IMR-90 (cell line): ENCODE measurements around the gene PSD. TPM values are rescaled to one million over a fixed set of nuclear protein-coding genes. Genes with fewer than 3 reads are reported as not detected.

ENCODE experiments used
- ATAC-seq: fragments of 200-7000 bp; cut with Tn5 transposase; 2 replicates; pipeline ENCODE4 v1.9.1; 2020; ENCODE audit warnings: low read depth, mild to moderate bottlenecking, moderate library complexity
- BruUV-seq: library from RNA; stranded (reverse); fragments of 400-500 nt; replicated peaks from 2 replicates; lab custom pipeline; 2021; lab: Mats Ljungman, UMichigan
- CTCF ChIA-PET: fragments of 300-600 bp; formaldehyde crosslinking; extraction: SDS; loops from one replicate; lab custom pipeline; 2021; ENCODE audit warnings: antibody characterized with exemption; lab: Yijun Ruan, JAX
- POLR2A ChIA-PET: fragments of 300-600 bp; sonication (Branson Sonifier 250); formaldehyde crosslinking; loops from one replicate; lab custom pipeline; 2022; ENCODE audit warnings: antibody characterized with exemption; ENCODE audit not compliant: unreplicated experiment; lab: Charles Lee
- DNase-seq: peaks from one replicate; pipeline ENCODE4 v3.0.0; 2013
- H2AFZ ChIP-seq: replicated peaks from 2 replicates; pipeline ENCODE3; 2013; ENCODE audit warnings: low read length, mild to moderate bottlenecking; ENCODE audit not compliant: poor library complexity
- H2AK5ac ChIP-seq: 2 replicates; pipeline ENCODE4 v1.6.1; 2013; ENCODE audit warnings: low read depth, low read length, inconsistent platforms
- H2AK9ac ChIP-seq: replicated peaks from 2 replicates; pipeline ENCODE3; 2013; ENCODE audit warnings: mild to moderate bottlenecking, low read depth, low read length, moderate library complexity; ENCODE audit not compliant: poor library complexity
- H2BK120ac ChIP-seq: 2 replicates; pipeline ENCODE4 v1.6.1; 2013; ENCODE audit warnings: low read depth, low read length, inconsistent platforms
- H2BK15ac ChIP-seq: 3 replicates; pipeline ENCODE4 v1.6.1; 2013; ENCODE audit warnings: low read depth, low read length, inconsistent platforms
- H2BK20ac ChIP-seq: 2 replicates; pipeline ENCODE4 v1.6.1; 2013; ENCODE audit warnings: low read depth, mild to moderate bottlenecking, inconsistent platforms, low read length, moderate library complexity
- H2BK5ac ChIP-seq: 2 replicates; pipeline ENCODE4 v1.6.1; 2013; ENCODE audit warnings: mild to moderate bottlenecking, low read depth, low read length, inconsistent platforms; ENCODE audit not compliant: poor library complexity, severe bottlenecking
- H3K14ac ChIP-seq: replicated peaks from 2 replicates; pipeline ENCODE4 v1.6.1; 2013; ENCODE audit warnings: low read depth, low read length, inconsistent platforms
- H3K18ac ChIP-seq: 2 replicates; pipeline ENCODE4 v1.6.1; 2013; ENCODE audit warnings: low read depth, low read length, control low read depth
- H3K23ac ChIP-seq: 2 replicates; pipeline ENCODE4 v1.6.1; 2013; ENCODE audit warnings: low read depth, low read length, inconsistent platforms
- H3K27ac ChIP-seq: 2 replicates; pipeline ENCODE4 v1.5.1; 2013; ENCODE audit warnings: mild to moderate bottlenecking, control low read depth, low read length; ENCODE audit not compliant: insufficient read depth
- H3K27me3 ChIP-seq: 2 replicates; pipeline ENCODE4 v1.6.1; 2013; ENCODE audit warnings: low read length; ENCODE audit not compliant: control insufficient read depth, insufficient read depth
- H3K36me3 ChIP-seq: 2 replicates; pipeline ENCODE4 v1.6.1; 2013; ENCODE audit warnings: low read length, mixed read lengths; ENCODE audit not compliant: control insufficient read depth, insufficient read depth
- H3K4ac ChIP-seq: 2 replicates; pipeline ENCODE4 v1.6.1; 2013; ENCODE audit warnings: low read depth, low read length, inconsistent platforms
- H3K4me1 ChIP-seq: 2 replicates; pipeline ENCODE4 v1.6.1; 2013; ENCODE audit warnings: low read length, mixed read lengths; ENCODE audit not compliant: control insufficient read depth, insufficient read depth
- H3K4me2 ChIP-seq: 2 replicates; pipeline ENCODE4 v1.6.1; 2013; ENCODE audit warnings: low read depth, mild to moderate bottlenecking, control low read depth, low read length, moderate library complexity
- H3K4me3 ChIP-seq: 2 replicates; pipeline ENCODE4 v1.5.1; 2013; ENCODE audit warnings: low read depth, mild to moderate bottlenecking, control low read depth, low read length, moderate library complexity; ENCODE audit not compliant: insufficient read depth
- H3K56ac ChIP-seq: 2 replicates; pipeline ENCODE4 v1.6.1; 2013; ENCODE audit warnings: low read length, inconsistent platforms; ENCODE audit not compliant: insufficient read depth; ENCODE audit errors: extremely low read depth
- H3K79me1 ChIP-seq, 2 experiments: 2 replicates each; pipeline ENCODE4 v1.6.1; 2013; ENCODE audit warnings: low read length in 2 of 2, inconsistent platforms in 1 of 2, low read depth in 1 of 2
- H3K9ac ChIP-seq: 2 replicates; pipeline ENCODE4 v1.6.1; 2013; ENCODE audit warnings: low read depth, low read length, control low read depth
- H3K9me1 ChIP-seq: 2 replicates; pipeline ENCODE4 v1.6.1; 2013; ENCODE audit warnings: low read length, inconsistent platforms; ENCODE audit not compliant: insufficient read depth
- H3K9me3 ChIP-seq: 2 replicates; pipeline ENCODE4 v1.6.1; 2013; ENCODE audit warnings: low read length; ENCODE audit not compliant: control insufficient read depth, insufficient read depth
- H4K20me1 ChIP-seq: 2 replicates; pipeline ENCODE4 v1.6.1; 2013; ENCODE audit warnings: low read length, inconsistent platforms; ENCODE audit not compliant: insufficient read depth
- H4K5ac ChIP-seq: 2 replicates; pipeline ENCODE4 v1.6.1; 2013; ENCODE audit warnings: mild to moderate bottlenecking, low read depth, low read length, control low read depth
- H4K8ac ChIP-seq, 2 experiments: 2 replicates each; pipeline ENCODE4 v1.6.1; 2013; ENCODE audit warnings: low read depth in 2 of 2, low read length in 2 of 2, control low read depth in 1 of 2, inconsistent platforms in 1 of 2
- H4K91ac ChIP-seq: 2 replicates; pipeline ENCODE4 v1.6.1; 2013; ENCODE audit warnings: low read depth, low read length, inconsistent platforms; ENCODE audit not compliant: insufficient read depth
- BHLHE40 ChIP-seq: fragments of 150-350 bp; IDR thresholded peaks from 2 replicates; pipeline ENCODE4 v1.6.1; 2016; ENCODE audit warnings: mild to moderate bottlenecking, low read depth, low read length
- CHD1 ChIP-seq: IDR thresholded peaks from 2 replicates; pipeline ENCODE4 v1.6.1; 2012; ENCODE audit warnings: low read depth, low read length, improper control_type of control experiment
- CTCF ChIP-seq: conservative IDR thresholded peaks from 2 replicates; pipeline ENCODE4 v1.5.1; 2012; ENCODE audit warnings: mild to moderate bottlenecking, low read depth, low read length, improper control_type of control experiment
- ELK1 ChIP-seq: fragments of 150-350 bp; IDR thresholded peaks from 2 replicates; pipeline ENCODE4 v1.6.1; 2016; ENCODE audit warnings: low read depth, mild to moderate bottlenecking, low read length, moderate library complexity, borderline replicate concordance
- FOS ChIP-seq: fragments of 150-350 bp; IDR thresholded peaks from 2 replicates; pipeline ENCODE4 v1.6.1; 2016; ENCODE audit warnings: low read depth, low read length
- MAFK ChIP-seq: IDR thresholded peaks from 2 replicates; pipeline ENCODE4 v1.6.1; 2012; ENCODE audit warnings: low read depth, low read length, improper control_type of control experiment
- MAZ ChIP-seq: IDR thresholded peaks from 2 replicates; pipeline ENCODE4 v1.6.1; 2012; ENCODE audit warnings: low read depth, mild to moderate bottlenecking, low read length, improper control_type of control experiment, moderate library complexity, borderline replicate concordance
- MXI1 ChIP-seq: IDR thresholded peaks from 2 replicates; pipeline ENCODE4 v1.6.1; 2012; ENCODE audit warnings: low read depth, mild to moderate bottlenecking, low read length, moderate library complexity, borderline replicate concordance
- NFE2L2 ChIP-seq: fragments of 150-350 bp; IDR thresholded peaks from 2 replicates; pipeline ENCODE4 v1.6.1; 2016; ENCODE audit warnings: low read depth, mild to moderate bottlenecking, low read length
- RAD21 ChIP-seq: IDR thresholded peaks from 2 replicates; pipeline ENCODE4 v1.6.1; 2012; ENCODE audit warnings: low read length, improper control_type of control experiment
- RCOR1 ChIP-seq: IDR thresholded peaks from 2 replicates; pipeline ENCODE4 v1.6.1; 2012; ENCODE audit warnings: mild to moderate bottlenecking, low read length, improper control_type of control experiment; ENCODE audit not compliant: insufficient replicate concordance
- SMC3 ChIP-seq: fragments of 150-350 bp; IDR thresholded peaks from 2 replicates; pipeline ENCODE4 v1.6.1; 2016; ENCODE audit warnings: low read depth, mild to moderate bottlenecking, antibody characterized with exemption, low read length, moderate library complexity
- USF2 ChIP-seq: fragments of 150-350 bp; IDR thresholded peaks from 2 replicates; pipeline ENCODE4 v1.6.1; 2017; ENCODE audit warnings: mild to moderate bottlenecking, antibody characterized with exemption, low read length, low read depth
- WGBS, 2 experiments: methylation state at CpG; one replicate each; pipeline versions ENCODE4 v1.1.5 to v1.1.7; 2013; ENCODE audit warnings: missing lambda C conversion rate in 2 of 2; ENCODE audit not compliant: insufficient read length in 1 of 2; ENCODE audit errors: extremely low coverage in 2 of 2; 5-methylcytosine and 5-hydroxymethylcytosine counted together
- dilution Hi-C: fragments of 300-500 bp; cut with HindIII; formaldehyde crosslinking; loops from one replicate; pipeline ENCODE4 v1.14.3; 2018; ENCODE audit warnings: low sequenced_read_pairs; ENCODE audit not compliant: unreplicated experiment
- in situ Hi-C: fragments of 300-500 bp; cut with MboI; formaldehyde crosslinking; loops from 3 replicates; pipeline ENCODE4 v1.14.3; 2019; ENCODE audit warnings: low sequenced_read_pairs, inconsistent platforms, mixed read lengths
- intact Hi-C: fragments of 100-400 bp; cut with micrococcal nuclease; formaldehyde crosslinking; loops from 2 replicates; pipeline ENCODE4 v1.10.0; 2022
- polyA plus RNA-seq, 3 experiments: library from polyadenylated mRNA; depleted of rRNA; stranded (reverse); fragments of >200 nt; gene quantifications; 2 replicates each; pipeline ENCODE4 v1.2.3, GENCODE V29; 2012; ENCODE audit warnings: low replicate concordance in 1 of 3
- total RNA-seq: library from RNA; depleted of rRNA; stranded (reverse); fragments of >200 nt; gene quantifications from 2 replicates; pipeline ENCODE4 v1.2.3, GENCODE V29; 2012

Gene PSD
- total and polyA plus RNA-seq, 2 of the 4 experiments (the other 2 are of a cell fraction) = 2.0 to 4.4 TPM

GRCh38 chr10:102399217-102400021, 19.2 kb downstream of the PSD start:
- peaks cover 10% of the 10 kb centered on the region for H3K9me1 ChIP-seq
- in situ Hi-C loops = no loop called here
- no peaks in the 10 kb centered on the region for H3K9me3 ChIP-seq
- DNase-seq (peak; percentile 82), ATAC-seq (peak; percentile 76)
- H3K18ac ChIP-seq = peak overlapping the region; percentile 34
- dilution Hi-C loops = no loop called here
- H3K27me3 ChIP-seq = no peaks in the 10 kb centered on the region
- TF ChIP-seq BHLHE40 (no peak), CTCF (peak; percentile 95), ELK1 (no peak), NFE2L2 (no peak), RCOR1 (no peak), MAZ (peak; percentile 85; the same call in 1 of the 2 replicates), CHD1 (no peak), FOS (no peak), MXI1 (peak; percentile 67; the same call in 1 of the 2 replicates), USF2 (no peak), MAFK (no peak), RAD21 (peak; percentile 68), SMC3 (peak; percentile 76)
- no peak overlapping the region for H3K56ac ChIP-seq
- H2AK9ac ChIP-seq = peak overlapping the region; percentile 90
- peak overlapping the region; percentile 77 for H4K5ac ChIP-seq
- peak overlapping the region; percentile 83 to 84; a peak in 3 of 4 replicates for H4K8ac ChIP-seq
- peak overlapping the region; percentile 70; the same call in 1 of the 2 replicates for H4K91ac ChIP-seq
- peak overlapping the region; percentile 41; the same call in 1 of the 2 replicates for H2BK120ac ChIP-seq
- peaks cover 26 to 38% of the 10 kb centered on the region in 2 experiments for H3K79me1 ChIP-seq
- ChIA-PET CTCF (interaction anchor here (0.6 to 1.8 kb wide), 11 partner anchors 11 to 315 kb away, joined by 3 to 9 read pairs (median 3); partner anchors contain the start of genes ARL3 and SFXN2), POLR2A (no interaction called here)
- peak overlapping the region; percentile 89 for H3K4ac ChIP-seq
- H3K9ac ChIP-seq = peak overlapping the region; percentile 77
- BruUV-seq = no TSS peak
- H2AFZ ChIP-seq = peak overlapping the region; percentile 87
- H3K4me3 ChIP-seq = peak overlapping the region; percentile 39
- peak overlapping the region; percentile 57; the same call in 1 of the 2 replicates for H3K23ac ChIP-seq
- no peak overlapping the region for H2BK15ac ChIP-seq
- intact Hi-C loops = loop anchor here (1.0 to 10.0 kb wide), 4 partner anchors 169 to 245 kb away; partner anchors contain the start of gene TRIM8
- 2% methylated on average over 54 of the region's 72 CpGs; no CpG with 5 or more reads in 1 of the 2 experiments for WGBS, 2 experiments
- peaks cover 9% of the 10 kb centered on the region for H4K20me1 ChIP-seq
- peak overlapping the region; percentile 52 for H2BK5ac ChIP-seq
- peak overlapping the region; percentile 79 for H3K14ac ChIP-seq
- peaks cover 17% of the 10 kb centered on the region for H3K4me1 ChIP-seq
- H3K4me2 ChIP-seq = peak overlapping the region; percentile 79
- no peak overlapping the region for H2BK20ac ChIP-seq
- peak overlapping the region; percentile 46 for H3K27ac ChIP-seq
- H2AK5ac ChIP-seq = peak overlapping the region; percentile 83
- H3K36me3 ChIP-seq = peaks cover 26% of the 10 kb centered on the region
